ENCODE data around the gene NBAS.

GRCh38 chr2:15559379-15560139, 1.6 kb downstream of the NBAS start:
- TF ChIP-seq KDM1A (IDR thresholded peaks at IDR 0.05) (no peak), CTCF (IDR thresholded peaks at IDR 0.05 in 2 of 3, conservative IDR thresholded peaks at IDR 0.05 in 1 of 3; ENCODE audit: insufficient read depth in 2 of 3, low read depth in 1 of 3, low read length in 3 of 3) (no peak), ZBTB17 (CRISPR knock-in tag; IDR thresholded peaks at IDR 0.05) (no peak), FOSL1 (tag; conservative IDR thresholded peaks at IDR 0.05) (0 out of 2 replicates have a peak, but pooled peaks have one; percentile 33), ZNF253 (CRISPR knock-in tag; conservative IDR thresholded peaks at IDR 0.05) (no peak), ZKSCAN1 (IDR thresholded peaks at IDR 0.05; ENCODE audit: low read depth, low read length) (no peak), SMC3 (conservative IDR thresholded peaks at IDR 0.05; ENCODE audit: insufficient read depth, low read depth, low read length) (no peak)
- TF ChIP-seq, protein P1, sequence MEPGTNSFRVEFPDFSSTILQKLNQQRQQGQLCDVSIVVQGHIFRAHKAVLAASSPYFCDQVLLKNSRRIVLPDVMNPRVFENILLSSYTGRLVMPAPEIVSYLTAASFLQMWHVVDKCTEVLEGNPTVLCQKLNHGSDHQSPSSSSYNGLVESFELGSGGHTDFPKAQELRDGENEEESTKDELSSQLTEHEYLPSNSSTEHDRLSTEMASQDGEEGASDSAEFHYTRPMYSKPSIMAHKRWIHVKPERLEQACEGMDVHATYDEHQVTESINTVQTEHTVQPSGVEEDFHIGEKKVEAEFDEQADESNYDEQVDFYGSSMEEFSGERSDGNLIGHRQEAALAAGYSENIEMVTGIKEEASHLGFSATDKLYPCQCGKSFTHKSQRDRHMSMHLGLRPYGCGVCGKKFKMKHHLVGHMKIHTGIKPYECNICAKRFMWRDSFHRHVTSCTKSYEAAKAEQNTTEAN (CRISPR knock-in tag; IDR thresholded peaks at IDR 0.05): no peak
- TF ChIP-seq, protein P2, sequence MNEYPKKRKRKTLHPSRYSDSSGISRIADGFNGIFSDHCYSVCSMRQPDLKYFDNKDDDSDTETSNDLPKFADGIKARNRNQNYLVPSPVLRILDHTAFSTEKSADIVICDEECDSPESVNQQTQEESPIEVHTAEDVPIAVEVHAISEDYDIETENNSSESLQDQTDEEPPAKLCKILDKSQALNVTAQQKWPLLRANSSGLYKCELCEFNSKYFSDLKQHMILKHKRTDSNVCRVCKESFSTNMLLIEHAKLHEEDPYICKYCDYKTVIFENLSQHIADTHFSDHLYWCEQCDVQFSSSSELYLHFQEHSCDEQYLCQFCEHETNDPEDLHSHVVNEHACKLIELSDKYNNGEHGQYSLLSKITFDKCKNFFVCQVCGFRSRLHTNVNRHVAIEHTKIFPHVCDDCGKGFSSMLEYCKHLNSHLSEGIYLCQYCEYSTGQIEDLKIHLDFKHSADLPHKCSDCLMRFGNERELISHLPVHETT (CRISPR knock-in tag; conservative IDR thresholded peaks at IDR 0.05 in 1 of 2, IDR thresholded peaks at IDR 0.05 in 1 of 2): no peak; a peak in 1 of 4 replicates
- TF ChIP-seq, protein P3, sequence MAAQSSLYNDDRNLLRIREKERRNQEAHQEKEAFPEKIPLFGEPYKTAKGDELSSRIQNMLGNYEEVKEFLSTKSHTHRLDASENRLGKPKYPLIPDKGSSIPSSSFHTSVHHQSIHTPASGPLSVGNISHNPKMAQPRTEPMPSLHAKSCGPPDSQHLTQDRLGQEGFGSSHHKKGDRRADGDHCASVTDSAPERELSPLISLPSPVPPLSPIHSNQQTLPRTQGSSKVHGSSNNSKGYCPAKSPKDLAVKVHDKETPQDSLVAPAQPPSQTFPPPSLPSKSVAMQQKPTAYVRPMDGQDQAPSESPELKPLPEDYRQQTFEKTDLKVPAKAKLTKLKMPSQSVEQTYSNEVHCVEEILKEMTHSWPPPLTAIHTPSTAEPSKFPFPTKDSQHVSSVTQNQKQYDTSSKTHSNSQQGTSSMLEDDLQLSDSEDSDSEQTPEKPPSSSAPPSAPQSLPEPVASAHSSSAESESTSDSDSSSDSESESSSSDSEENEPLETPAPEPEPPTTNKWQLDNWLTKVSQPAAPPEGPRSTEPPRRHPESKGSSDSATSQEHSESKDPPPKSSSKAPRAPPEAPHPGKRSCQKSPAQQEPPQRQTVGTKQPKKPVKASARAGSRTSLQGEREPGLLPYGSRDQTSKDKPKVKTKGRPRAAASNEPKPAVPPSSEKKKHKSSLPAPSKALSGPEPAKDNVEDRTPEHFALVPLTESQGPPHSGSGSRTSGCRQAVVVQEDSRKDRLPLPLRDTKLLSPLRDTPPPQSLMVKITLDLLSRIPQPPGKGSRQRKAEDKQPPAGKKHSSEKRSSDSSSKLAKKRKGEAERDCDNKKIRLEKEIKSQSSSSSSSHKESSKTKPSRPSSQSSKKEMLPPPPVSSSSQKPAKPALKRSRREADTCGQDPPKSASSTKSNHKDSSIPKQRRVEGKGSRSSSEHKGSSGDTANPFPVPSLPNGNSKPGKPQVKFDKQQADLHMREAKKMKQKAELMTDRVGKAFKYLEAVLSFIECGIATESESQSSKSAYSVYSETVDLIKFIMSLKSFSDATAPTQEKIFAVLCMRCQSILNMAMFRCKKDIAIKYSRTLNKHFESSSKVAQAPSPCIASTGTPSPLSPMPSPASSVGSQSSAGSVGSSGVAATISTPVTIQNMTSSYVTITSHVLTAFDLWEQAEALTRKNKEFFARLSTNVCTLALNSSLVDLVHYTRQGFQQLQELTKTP (IDR thresholded peaks at IDR 0.05; ENCODE audit: low read depth in 1 of 2, partially characterized antibody in 2 of 2): no peak

Data from K562 (cell line).